Stimulated activated memory B cell treated with anti-CD40 and anti-IgM and Interleukin-4, amounts not matched to agents 10 μg/mL and 1 μg/mL and 100 μg/mL, for 72 hours (primary cell): ENCODE data around the gene GRIN2A.

Source experiments
- ATAC-seq: fragments of 150-1000 bp; cut with Tn5 transposase; 2 replicates; pipeline ENCODE4 v1.10.0; 2021
- H3K27ac Mint-ChIP-seq: one replicate; pipeline ENCODE4 v1.8.0; 2022; ENCODE audit warnings: mild to moderate bottlenecking, mixed read lengths
- H3K27me3 Mint-ChIP-seq: one replicate; pipeline ENCODE4 v1.8.0; 2022; ENCODE audit warnings: mixed read lengths
- H3K36me3 Mint-ChIP-seq: one replicate; pipeline ENCODE4 v1.8.0; 2022; ENCODE audit warnings: mixed read lengths
- H3K4me1 Mint-ChIP-seq: one replicate; pipeline ENCODE4 v1.8.0; 2022; ENCODE audit warnings: mixed read lengths
- H3K4me3 Mint-ChIP-seq: one replicate; pipeline ENCODE4 v1.8.0; 2022; ENCODE audit warnings: mild to moderate bottlenecking, moderate library complexity, mixed read lengths
- H3K9me3 Mint-ChIP-seq: one replicate; pipeline ENCODE4 v1.8.0; 2022; ENCODE audit warnings: mixed read lengths

Gene GRIN2A

DNA sequence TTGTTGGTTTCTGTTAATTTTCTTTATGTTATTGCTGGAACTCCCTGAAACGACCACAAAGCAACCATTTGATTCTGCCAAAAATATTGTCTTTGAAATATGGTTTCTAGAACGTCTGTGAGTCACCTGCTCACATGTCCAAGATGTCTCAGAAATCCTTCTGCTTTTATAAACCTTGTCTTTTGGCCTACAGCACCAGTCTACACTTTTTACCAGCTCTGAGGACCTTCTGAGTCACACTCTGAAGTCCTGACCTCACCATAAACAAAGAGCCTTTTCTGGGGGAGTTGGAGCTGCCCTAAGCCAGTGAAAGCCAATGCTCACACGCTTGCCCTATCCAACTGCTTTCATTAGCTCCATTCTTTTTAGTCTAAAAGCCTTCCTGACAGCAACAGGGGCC is 55.5 kb downstream of the GRIN2A start:
- no peak for ATAC-seq
- Mint-ChIP-seq H3K4me1 (no peaks in the 10 kb centered on the region), H3K27ac (no peak overlapping the region), H3K36me3 (no peaks in the 10 kb centered on the region), H3K4me3 (no peak overlapping the region), H3K27me3 (peaks cover 26% of the 10 kb centered on the region), H3K9me3 (no peaks in the 10 kb centered on the region)

DNA sequence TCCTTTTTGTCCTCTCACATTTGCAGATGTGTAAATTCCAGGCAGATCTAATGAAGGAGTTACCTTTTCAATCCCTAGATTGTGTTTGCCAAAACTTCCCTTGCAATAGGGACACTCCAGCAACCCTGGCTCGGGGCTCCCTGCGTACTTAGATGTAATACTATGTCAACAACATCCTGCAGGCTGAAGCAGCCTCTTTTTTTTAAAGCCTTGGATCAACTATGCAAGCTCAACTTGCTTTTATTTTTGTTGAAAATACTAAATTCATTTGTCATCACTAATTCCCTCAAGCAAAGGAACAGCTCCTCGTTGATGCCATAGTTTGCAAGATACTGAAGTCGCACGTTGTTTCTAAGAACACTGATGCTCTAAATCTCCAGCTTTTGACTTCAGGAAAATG is 59.1 kb downstream of the GRIN2A start:
- Mint-ChIP-seq H3K4me1 (no peaks in the 10 kb centered on the region), H3K27me3 (peaks cover 16% of the 10 kb centered on the region), H3K4me3 (no peak overlapping the region), H3K36me3 (no peaks in the 10 kb centered on the region), H3K27ac (no peak overlapping the region), H3K9me3 (no peaks in the 10 kb centered on the region)
- ATAC-seq: no peak

DNA sequence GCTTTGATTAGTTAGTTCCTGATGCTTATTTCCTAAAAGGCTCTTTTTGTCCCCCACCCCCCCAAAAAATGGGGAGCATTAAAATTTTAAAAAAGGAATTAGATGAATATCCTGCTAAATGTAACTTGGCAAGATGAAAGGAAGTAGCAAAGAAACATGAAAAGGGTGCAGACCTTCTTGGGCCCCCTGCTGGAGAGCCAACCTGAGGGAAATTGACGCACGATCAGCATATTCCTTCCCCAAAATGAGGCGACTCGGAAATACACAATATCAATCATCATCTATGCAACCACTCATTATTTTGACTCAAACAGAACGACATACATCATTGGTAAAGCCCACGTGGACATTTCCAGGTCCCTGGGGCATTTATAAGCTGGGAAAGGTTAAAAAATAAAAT is 59.7 kb downstream of the GRIN2A start:
- no peaks in the 10 kb centered on the region for H3K36me3 Mint-ChIP-seq
- no peak for ATAC-seq
- no peaks in the 10 kb centered on the region for H3K9me3 Mint-ChIP-seq
- peaks cover 16% of the 10 kb centered on the region for H3K27me3 Mint-ChIP-seq
- no peak overlapping the region for H3K27ac Mint-ChIP-seq
- H3K4me3 Mint-ChIP-seq: no peak overlapping the region
- no peaks in the 10 kb centered on the region for H3K4me1 Mint-ChIP-seq

- ATAC-seq: no peak
- Mint-ChIP-seq H3K36me3 (no peaks in the 10 kb centered on the region), H3K27ac (no peak overlapping the region), H3K27me3 (peaks cover 16% of the 10 kb centered on the region), H3K4me1 (no peaks in the 10 kb centered on the region), H3K9me3 (no peaks in the 10 kb centered on the region), H3K4me3 (no peak overlapping the region)
These were observed 60.3 kb downstream of the GRIN2A start for GRCh38 chr16:10121897-10122425.

DNA sequence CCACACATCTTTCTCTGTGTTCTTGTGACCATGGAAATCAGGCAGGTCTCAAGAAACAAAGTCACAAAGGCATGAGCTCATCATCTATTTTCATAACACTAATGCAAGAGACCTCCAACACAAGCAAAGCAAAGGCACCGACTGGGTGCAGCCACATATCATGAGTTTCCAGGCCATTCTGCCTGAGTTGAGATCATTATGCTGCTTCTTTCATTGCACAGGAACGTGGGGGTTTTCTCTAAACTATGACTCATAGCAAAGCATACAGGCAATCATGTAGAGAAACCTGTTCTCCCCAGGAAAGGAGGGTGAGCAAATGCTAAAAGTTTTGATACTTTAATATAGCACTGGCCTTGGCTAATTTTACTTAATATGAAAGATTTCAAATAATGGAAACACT is 60.7 kb downstream of the GRIN2A start:
- Mint-ChIP-seq H3K4me3 (no peak overlapping the region), H3K27ac (no peak overlapping the region), H3K9me3 (no peaks in the 10 kb centered on the region), H3K36me3 (no peaks in the 10 kb centered on the region), H3K4me1 (no peaks in the 10 kb centered on the region), H3K27me3 (peaks cover 16% of the 10 kb centered on the region)
- no peak for ATAC-seq

GRCh38 chr16:10120953-10121352 is 61.3 kb downstream of the GRIN2A start:
- H3K27me3 Mint-ChIP-seq: peaks cover 16% of the 10 kb centered on the region
- no peak overlapping the region for H3K27ac Mint-ChIP-seq
- H3K9me3 Mint-ChIP-seq: no peaks in the 10 kb centered on the region
- no peaks in the 10 kb centered on the region for H3K36me3 Mint-ChIP-seq
- no peaks in the 10 kb centered on the region for H3K4me1 Mint-ChIP-seq
- no peak for ATAC-seq
- no peak overlapping the region for H3K4me3 Mint-ChIP-seq

GRCh38 chr16:10114409-10114808 is 67.8 kb downstream of the GRIN2A start:
- peaks cover 2% of the 10 kb centered on the region for H3K9me3 Mint-ChIP-seq
- H3K4me3 Mint-ChIP-seq: no peak overlapping the region
- no peaks in the 10 kb centered on the region for H3K4me1 Mint-ChIP-seq
- H3K36me3 Mint-ChIP-seq: no peaks in the 10 kb centered on the region
- ATAC-seq: no peak
- H3K27me3 Mint-ChIP-seq: no peaks in the 10 kb centered on the region
- no peak overlapping the region for H3K27ac Mint-ChIP-seq

DNA sequence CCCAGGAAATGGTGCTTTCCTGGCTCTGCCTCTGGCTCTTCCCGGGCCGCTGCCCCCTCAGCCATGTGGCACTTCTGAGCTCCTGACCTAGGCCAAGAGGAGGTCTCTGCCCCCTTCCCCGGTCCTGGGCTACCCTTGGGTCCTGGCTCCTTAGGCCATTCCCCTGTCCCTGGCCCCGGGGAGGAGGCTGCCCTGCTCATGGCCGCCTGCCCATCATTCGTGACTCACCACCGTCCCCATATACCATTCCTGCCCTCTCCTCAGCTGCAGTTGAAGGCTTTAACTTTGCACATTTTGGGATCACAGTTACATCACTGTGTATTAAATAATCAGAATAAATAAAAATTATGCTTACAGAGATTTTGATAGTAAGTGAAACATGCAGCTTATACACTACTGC is 69.0 kb downstream of the GRIN2A start:
- H3K27me3 Mint-ChIP-seq: no peaks in the 10 kb centered on the region
- H3K9me3 Mint-ChIP-seq: peaks cover 2% of the 10 kb centered on the region
- no peaks in the 10 kb centered on the region for H3K36me3 Mint-ChIP-seq
- no peak for ATAC-seq
- H3K4me1 Mint-ChIP-seq: no peaks in the 10 kb centered on the region
- no peak overlapping the region for H3K27ac Mint-ChIP-seq
- no peak overlapping the region for H3K4me3 Mint-ChIP-seq

DNA sequence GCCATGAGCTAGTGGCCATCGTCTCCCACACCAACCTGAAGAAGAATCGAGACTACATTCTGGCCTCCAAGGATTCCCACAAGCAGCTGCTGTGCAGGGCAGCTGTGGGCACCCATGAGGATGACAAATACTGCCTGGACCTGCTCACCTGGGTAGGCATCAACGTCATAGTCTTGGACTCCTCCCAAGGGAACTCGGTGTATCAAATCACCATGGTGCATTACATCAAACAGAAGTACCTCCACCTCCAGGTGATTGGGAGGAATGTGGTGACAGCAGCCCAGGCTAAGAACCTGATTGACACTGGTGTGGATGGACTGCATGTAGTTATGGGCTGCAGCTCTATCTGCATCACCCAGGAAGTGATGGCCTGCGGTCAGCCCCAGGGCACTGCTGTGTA is 70.2 kb downstream of the GRIN2A start:
- no peaks in the 10 kb centered on the region for H3K4me1 Mint-ChIP-seq
- H3K4me3 Mint-ChIP-seq: no peak overlapping the region
- H3K9me3 Mint-ChIP-seq: peaks cover 2% of the 10 kb centered on the region
- no peaks in the 10 kb centered on the region for H3K36me3 Mint-ChIP-seq
- no peak overlapping the region for H3K27ac Mint-ChIP-seq
- H3K27me3 Mint-ChIP-seq: no peaks in the 10 kb centered on the region
- ATAC-seq: no peak

GRCh38 chr16:10111156-10111761 is 71.0 kb downstream of the GRIN2A start:
- peaks cover 2% of the 10 kb centered on the region for H3K9me3 Mint-ChIP-seq
- no peaks in the 10 kb centered on the region for H3K4me1 Mint-ChIP-seq
- no peaks in the 10 kb centered on the region for H3K36me3 Mint-ChIP-seq
- ATAC-seq: no peak
- no peak overlapping the region for H3K27ac Mint-ChIP-seq
- H3K27me3 Mint-ChIP-seq: no peaks in the 10 kb centered on the region
- no peak overlapping the region for H3K4me3 Mint-ChIP-seq

- H3K27ac Mint-ChIP-seq: no peak overlapping the region
- H3K4me3 Mint-ChIP-seq: no peak overlapping the region
- no peak for ATAC-seq
- peaks cover 2% of the 10 kb centered on the region for H3K9me3 Mint-ChIP-seq
- H3K36me3 Mint-ChIP-seq: no peaks in the 10 kb centered on the region
- H3K27me3 Mint-ChIP-seq: no peaks in the 10 kb centered on the region
- H3K4me1 Mint-ChIP-seq: no peaks in the 10 kb centered on the region
These were observed 71.7 kb downstream of the GRIN2A start for GRCh38 chr16:10110552-10110951.

GRCh38 chr16:10107081-10107480 is 75.1 kb downstream of the GRIN2A start:
- Mint-ChIP-seq H3K36me3 (no peaks in the 10 kb centered on the region), H3K27me3 (peaks cover 19% of the 10 kb centered on the region), H3K4me3 (no peak overlapping the region), H3K4me1 (no peaks in the 10 kb centered on the region), H3K9me3 (peaks cover 6% of the 10 kb centered on the region), H3K27ac (no peak overlapping the region)
- ATAC-seq: no peak

DNA sequence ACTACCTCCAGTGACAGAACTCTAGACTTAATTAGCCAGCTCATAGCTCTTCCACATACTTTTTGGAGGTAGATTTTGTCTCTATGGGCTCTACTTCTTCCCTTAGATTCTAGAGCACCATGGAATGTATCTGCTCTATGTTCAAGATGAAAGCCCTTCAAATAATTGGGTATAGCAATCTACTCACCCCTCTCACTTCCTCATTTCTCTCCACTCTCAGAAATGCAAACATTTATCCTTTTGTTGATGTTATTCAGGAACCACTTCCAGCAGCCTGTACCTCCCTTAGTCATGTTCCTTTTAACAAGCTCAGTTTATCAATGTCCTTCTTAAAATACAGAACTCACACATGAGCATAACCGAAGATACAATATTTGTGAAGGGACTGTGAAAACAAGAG is 78.5 kb downstream of the GRIN2A start:
- Mint-ChIP-seq H3K4me1 (no peaks in the 10 kb centered on the region), H3K4me3 (no peak overlapping the region), H3K27me3 (peaks cover 22% of the 10 kb centered on the region), H3K27ac (no peak overlapping the region), H3K36me3 (no peaks in the 10 kb centered on the region), H3K9me3 (peaks cover 6% of the 10 kb centered on the region)
- no peak for ATAC-seq

GRCh38 chr16:10103118-10103517 is 79.1 kb downstream of the GRIN2A start:
- no peak overlapping the region for H3K4me3 Mint-ChIP-seq
- H3K27me3 Mint-ChIP-seq: peaks cover 23% of the 10 kb centered on the region
- H3K36me3 Mint-ChIP-seq: no peaks in the 10 kb centered on the region
- ATAC-seq: no peak
- H3K27ac Mint-ChIP-seq: no peak overlapping the region
- no peaks in the 10 kb centered on the region for H3K4me1 Mint-ChIP-seq
- peaks cover 6% of the 10 kb centered on the region for H3K9me3 Mint-ChIP-seq

GRCh38 chr16:10100829-10101228 is 81.4 kb downstream of the GRIN2A start:
- Mint-ChIP-seq H3K4me3 (no peak overlapping the region), H3K36me3 (no peaks in the 10 kb centered on the region), H3K9me3 (peaks cover 13% of the 10 kb centered on the region), H3K27ac (no peak overlapping the region), H3K27me3 (peaks cover 30% of the 10 kb centered on the region), H3K4me1 (no peaks in the 10 kb centered on the region)
- ATAC-seq: no peak

DNA sequence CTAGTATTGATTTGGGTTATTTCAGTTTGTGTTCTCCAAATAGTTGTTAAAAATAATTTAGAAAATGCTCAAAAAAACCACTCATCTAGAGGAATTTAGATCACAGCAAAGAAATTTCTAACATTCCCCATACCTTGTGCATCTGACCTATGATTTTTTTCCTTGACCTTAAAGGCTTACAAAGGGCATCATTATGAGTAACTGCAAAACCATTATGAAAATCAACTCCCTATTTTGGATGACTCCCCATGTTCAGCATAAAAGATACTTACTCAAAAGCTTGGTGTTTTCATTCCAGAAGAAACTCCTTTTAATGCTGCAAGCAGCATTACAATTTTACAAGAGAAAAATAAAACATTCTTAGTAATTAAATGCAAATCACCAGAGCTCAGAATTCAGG is 83.2 kb downstream of the GRIN2A start:
- Mint-ChIP-seq H3K27me3 (peaks cover 19% of the 10 kb centered on the region), H3K27ac (no peak overlapping the region), H3K9me3 (peaks cover 13% of the 10 kb centered on the region), H3K4me1 (no peaks in the 10 kb centered on the region), H3K4me3 (no peak overlapping the region), H3K36me3 (no peaks in the 10 kb centered on the region)
- no peak for ATAC-seq

GRCh38 chr16:10097271-10097670 is 85.0 kb downstream of the GRIN2A start:
- Mint-ChIP-seq H3K27me3 (peaks cover 13% of the 10 kb centered on the region), H3K4me1 (no peaks in the 10 kb centered on the region), H3K36me3 (no peaks in the 10 kb centered on the region), H3K9me3 (peaks cover 11% of the 10 kb centered on the region), H3K4me3 (no peak overlapping the region), H3K27ac (no peak overlapping the region)
- ATAC-seq: no peak
